Activated naive CD4-positive, alpha-beta T cell treated with anti-CD3 and anti-CD28 coated beads for 36 hours (primary cell): ENCODE data around the gene TP73. TPM values are rescaled to one million over a fixed set of nuclear protein-coding genes. Genes with fewer than 3 reads are reported as not detected.

ENCODE experiments used
- CTCF ChIA-PET: fragments of 350-600 bp; sonication (Branson Sonifier 250); formaldehyde crosslinking; loops from one replicate; lab custom pipeline; 2021; ENCODE audit warnings: antibody characterized with exemption; lab: Charles Lee
- DNase-seq: peaks from one replicate; pipeline ENCODE4 v3.0.0-alpha.2; 2020
- H3K27ac Mint-ChIP-seq: one replicate; pipeline ENCODE4 v1.8.0; 2021; ENCODE audit warnings: mild to moderate bottlenecking, mixed read lengths
- H3K27me3 Mint-ChIP-seq: one replicate; pipeline ENCODE4 v1.8.0; 2021; ENCODE audit warnings: low read depth, mixed read lengths
- H3K36me3 Mint-ChIP-seq: one replicate; pipeline ENCODE4 v1.8.0; 2021; ENCODE audit warnings: low read depth, mixed read lengths
- H3K4me1 Mint-ChIP-seq: one replicate; pipeline ENCODE4 v1.8.0; 2021; ENCODE audit warnings: low read depth, mixed read lengths
- H3K4me3 Mint-ChIP-seq: one replicate; pipeline ENCODE4 v1.8.0; 2021; ENCODE audit warnings: mild to moderate bottlenecking, moderate library complexity, mixed read lengths
- H3K9me3 Mint-ChIP-seq: one replicate; pipeline ENCODE4 v1.8.0; 2021; ENCODE audit warnings: mixed read lengths
- intact Hi-C: fragments of 100-400 bp; cut with micrococcal nuclease; formaldehyde crosslinking; loops from one replicate; pipeline ENCODE4 v1.15.1; 2023
- total RNA-seq, 2 experiments: library from RNA; stranded (reverse); gene quantifications; one replicate each; pipeline ENCODE4 v1.2.3, GENCODE V29; 2021

The TP73 gene
- total RNA-seq, 2 experiments from 2014 or later, result 0.20 to 0.43 TPM

- CTCF ChIA-PET, result no interaction called here
- intact Hi-C loops, result no loop called here
- no peaks in the 10 kb centered on the region for H3K36me3 Mint-ChIP-seq
- no peak for DNase-seq
- H3K27me3 Mint-ChIP-seq, result peaks cover 15% of the 10 kb centered on the region
- H3K27ac Mint-ChIP-seq, result no peak overlapping the region
- H3K4me1 Mint-ChIP-seq, result no peaks in the 10 kb centered on the region
- no peaks in the 10 kb centered on the region for H3K9me3 Mint-ChIP-seq
- H3K4me3 Mint-ChIP-seq, result no peak overlapping the region
Observed at GRCh38 chr1:3663999-3664699, 11.8 kb downstream of the TP73 start.

GRCh38 chr1:3664700-3665375, 12.5 kb downstream of the TP73 start:
- no peak for DNase-seq
- Mint-ChIP-seq H3K4me3 (no peak overlapping the region), H3K27me3 (peaks cover 13% of the 10 kb centered on the region), H3K4me1 (no peaks in the 10 kb centered on the region), H3K27ac (no peak overlapping the region), H3K36me3 (no peaks in the 10 kb centered on the region), H3K9me3 (no peaks in the 10 kb centered on the region)
- intact Hi-C loops, result no loop called here
- CTCF ChIA-PET, result no interaction called here

- intact Hi-C loops, result no loop called here
- CTCF ChIA-PET, result interaction anchor here (0.6 kb wide), 1 partner anchor 1615 kb away, joined by 4 read pairs; no protein-coding TSS in a partner anchor
- Mint-ChIP-seq H3K36me3 (no peaks in the 10 kb centered on the region), H3K4me1 (no peaks in the 10 kb centered on the region), H3K27me3 (peaks cover 10% of the 10 kb centered on the region), H3K4me3 (no peak overlapping the region), H3K9me3 (no peaks in the 10 kb centered on the region), H3K27ac (no peak overlapping the region)
- DNase-seq, result no peak
Observed at GRCh38 chr1:3668148-3668547, 15.8 kb downstream of the TP73 start.

GRCh38 chr1:3668585-3669300, 16.4 kb downstream of the TP73 start:
- Mint-ChIP-seq H3K36me3 (no peaks in the 10 kb centered on the region), H3K27me3 (peaks cover 10% of the 10 kb centered on the region), H3K27ac (no peak overlapping the region), H3K9me3 (no peaks in the 10 kb centered on the region), H3K4me3 (no peak overlapping the region), H3K4me1 (no peaks in the 10 kb centered on the region)
- DNase-seq, result no peak
- CTCF ChIA-PET, result no interaction called here
- intact Hi-C loops, result no loop called here

- Mint-ChIP-seq H3K36me3 (no peaks in the 10 kb centered on the region), H3K4me1 (no peaks in the 10 kb centered on the region), H3K27ac (no peak overlapping the region), H3K9me3 (no peaks in the 10 kb centered on the region), H3K4me3 (no peak overlapping the region), H3K27me3 (peaks cover 10% of the 10 kb centered on the region)
- CTCF ChIA-PET, result no interaction called here
- no peak for DNase-seq
- intact Hi-C loops, result no loop called here
Observed at GRCh38 chr1:3669421-3669821, 17.1 kb downstream of the TP73 start.

- intact Hi-C loops, result no loop called here
Observed at GRCh38 chr1:3669971-3670431, 17.7 kb downstream of the TP73 start.

GRCh38 chr1:3670823-3671265, 18.5 kb downstream of the TP73 start:
- DNase-seq, result no peak
- H3K4me1 Mint-ChIP-seq, result no peaks in the 10 kb centered on the region
- H3K9me3 Mint-ChIP-seq, result no peaks in the 10 kb centered on the region
- no peak overlapping the region for H3K4me3 Mint-ChIP-seq
- intact Hi-C loops, result no loop called here
- H3K27ac Mint-ChIP-seq, result no peak overlapping the region
- CTCF ChIA-PET, result no interaction called here
- H3K27me3 Mint-ChIP-seq, result peaks cover 10% of the 10 kb centered on the region
- H3K36me3 Mint-ChIP-seq, result no peaks in the 10 kb centered on the region

More at GRCh38 chr1:3669971-3670431, 17.7 kb downstream of the TP73 start:
- CTCF ChIA-PET, result no interaction called here
- Mint-ChIP-seq H3K27me3 (peaks cover 10% of the 10 kb centered on the region), H3K4me1 (no peaks in the 10 kb centered on the region), H3K27ac (no peak overlapping the region), H3K9me3 (no peaks in the 10 kb centered on the region), H3K4me3 (no peak overlapping the region), H3K36me3 (no peaks in the 10 kb centered on the region)
- DNase-seq, result no peak

GRCh38 chr1:3671371-3672180, 19.3 kb downstream of the TP73 start:
- H3K27ac Mint-ChIP-seq, result no peak overlapping the region
- CTCF ChIA-PET, result no interaction called here
- H3K36me3 Mint-ChIP-seq, result no peaks in the 10 kb centered on the region
- intact Hi-C loops, result no loop called here
- no peak overlapping the region for H3K4me3 Mint-ChIP-seq
- H3K9me3 Mint-ChIP-seq, result no peaks in the 10 kb centered on the region
- peaks cover 10% of the 10 kb centered on the region for H3K27me3 Mint-ChIP-seq
- DNase-seq, result no peak
- H3K4me1 Mint-ChIP-seq, result no peaks in the 10 kb centered on the region

GRCh38 chr1:3672231-3672970, 20.1 kb downstream of the TP73 start:
- Mint-ChIP-seq H3K27me3 (peaks cover 8% of the 10 kb centered on the region), H3K4me3 (no peak overlapping the region), H3K27ac (no peak overlapping the region), H3K9me3 (no peaks in the 10 kb centered on the region), H3K36me3 (no peaks in the 10 kb centered on the region), H3K4me1 (peaks cover 5% of the 10 kb centered on the region)
- CTCF ChIA-PET, result no interaction called here
- intact Hi-C loops, result no loop called here
- no peak for DNase-seq

- Mint-ChIP-seq H3K4me1 (peaks cover 10% of the 10 kb centered on the region), H3K27ac (no peak overlapping the region), H3K4me3 (no peak overlapping the region), H3K36me3 (no peaks in the 10 kb centered on the region), H3K9me3 (no peaks in the 10 kb centered on the region), H3K27me3 (peaks cover 6% of the 10 kb centered on the region)
- DNase-seq, result no peak
- intact Hi-C loops, result no loop called here
- CTCF ChIA-PET, result no interaction called here
Observed at GRCh38 chr1:3672971-3673361, 20.6 kb downstream of the TP73 start.

- no peaks in the 10 kb centered on the region for H3K36me3 Mint-ChIP-seq
- DNase-seq, result no peak
- H3K27me3 Mint-ChIP-seq, result peaks cover under 1% of the 10 kb centered on the region
- CTCF ChIA-PET, result no interaction called here
- intact Hi-C loops, result no loop called here
- no peak overlapping the region for H3K27ac Mint-ChIP-seq
- H3K4me1 Mint-ChIP-seq, result peaks cover 12% of the 10 kb centered on the region
- H3K4me3 Mint-ChIP-seq, result no peak overlapping the region
- no peaks in the 10 kb centered on the region for H3K9me3 Mint-ChIP-seq
Observed at GRCh38 chr1:3673381-3674099, 21.2 kb downstream of the TP73 start.
